HG03159 (cell line): ENCODE measurements around the gene DUSP6.
A peak's percentile ranks its signal among the peaks of the same experiment; 100 is the strongest.

ENCODE experiments used
- ATAC-seq: cut with Tn5 transposase; IDR thresholded peaks from one replicate; pipeline ENCODE4 v1.9.1; 2021; ENCODE audit warnings: mild to moderate bottlenecking, moderate library complexity; ENCODE audit not compliant: unreplicated experiment

DUSP6 gene

GRCh38 chr12:89373763-89374572 is 21.7 kb upstream of the DUSP6 start:
- no peak for ATAC-seq

DNA sequence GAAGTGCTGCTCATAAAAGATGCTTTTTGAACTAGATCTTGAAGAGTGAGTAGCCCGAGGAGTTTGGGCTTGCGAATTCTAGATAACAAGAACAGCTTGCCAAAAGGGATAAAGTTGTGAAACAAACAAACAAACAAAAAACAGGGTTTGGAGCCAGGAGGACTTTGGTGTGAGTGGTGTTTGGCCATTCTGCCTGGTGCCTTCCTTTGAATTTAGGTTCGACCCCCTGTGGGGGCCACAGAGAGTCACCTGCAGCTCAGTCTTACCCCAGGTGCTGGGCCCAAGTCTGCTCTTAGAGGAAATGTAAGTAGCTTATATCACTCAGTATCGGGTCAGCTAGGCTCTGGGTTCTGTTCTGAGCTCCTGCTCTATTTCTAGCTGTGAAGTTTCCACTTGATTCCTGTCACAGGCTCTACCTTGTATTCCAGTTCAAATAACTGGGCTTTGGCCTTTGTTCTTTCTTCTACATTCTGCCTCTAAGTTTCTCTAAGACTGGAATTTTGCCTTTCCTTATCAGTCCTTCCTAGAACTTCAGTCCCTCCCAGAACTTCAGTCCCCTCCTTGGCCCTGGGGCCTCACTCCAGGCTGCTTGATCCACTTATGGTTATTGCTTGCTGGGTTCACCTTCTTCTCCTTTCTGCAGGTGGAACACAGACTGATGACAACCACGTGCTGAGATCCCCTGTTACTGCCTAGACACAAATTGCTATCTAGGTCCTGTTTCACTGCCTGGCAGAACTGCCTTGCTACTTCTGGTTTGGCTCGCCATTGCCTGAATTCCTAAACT is 20.5 kb upstream of the DUSP6 start:
- ATAC-seq = no peak

GRCh38 chr12:89370850-89371249 is 18.5 kb upstream of the DUSP6 start:
- no peak for ATAC-seq

DNA sequence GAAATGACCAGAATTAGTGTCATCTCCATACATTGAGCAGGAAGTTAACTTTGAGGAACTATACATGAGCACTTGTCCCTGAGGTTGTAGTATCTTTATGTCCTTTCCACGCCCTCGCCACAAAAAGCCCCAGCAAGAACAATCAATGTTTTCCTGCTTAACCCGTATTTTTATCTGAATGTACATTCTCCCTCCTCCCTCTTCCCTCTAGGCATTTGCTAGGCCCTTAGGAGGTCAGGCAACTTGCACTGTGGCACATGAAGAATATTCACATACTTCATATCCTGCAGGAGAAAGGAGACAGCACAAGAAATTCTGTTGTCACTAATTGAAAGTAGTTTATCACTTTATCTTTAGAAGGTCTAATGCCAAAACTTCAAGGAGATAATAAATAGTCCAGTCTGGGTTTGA is 18.1 kb upstream of the DUSP6 start:
- no peak for ATAC-seq

- ATAC-seq = no peak
Observed at GRCh38 chr12:89369166-89369565, 16.9 kb upstream of the DUSP6 start.

DNA sequence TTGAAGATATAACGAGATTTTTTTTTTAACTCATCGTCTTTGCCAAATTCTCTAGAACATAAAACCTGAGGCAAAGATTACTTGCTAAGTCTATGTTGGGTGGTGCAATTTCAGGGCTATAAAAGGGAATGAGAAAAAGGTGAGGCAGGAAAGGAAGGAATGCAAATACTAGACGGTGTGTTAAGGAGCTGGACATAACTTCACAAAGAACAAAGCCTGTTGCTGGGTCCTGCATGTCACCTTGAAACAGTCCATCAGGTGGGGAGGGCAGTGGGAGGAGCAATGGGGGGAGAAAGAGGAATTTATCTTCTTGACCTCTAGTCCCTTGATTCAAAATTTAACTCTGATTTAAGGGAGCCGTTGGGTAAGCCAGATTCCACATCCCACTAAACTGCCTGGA is 16.1 kb upstream of the DUSP6 start:
- no peak for ATAC-seq

DNA sequence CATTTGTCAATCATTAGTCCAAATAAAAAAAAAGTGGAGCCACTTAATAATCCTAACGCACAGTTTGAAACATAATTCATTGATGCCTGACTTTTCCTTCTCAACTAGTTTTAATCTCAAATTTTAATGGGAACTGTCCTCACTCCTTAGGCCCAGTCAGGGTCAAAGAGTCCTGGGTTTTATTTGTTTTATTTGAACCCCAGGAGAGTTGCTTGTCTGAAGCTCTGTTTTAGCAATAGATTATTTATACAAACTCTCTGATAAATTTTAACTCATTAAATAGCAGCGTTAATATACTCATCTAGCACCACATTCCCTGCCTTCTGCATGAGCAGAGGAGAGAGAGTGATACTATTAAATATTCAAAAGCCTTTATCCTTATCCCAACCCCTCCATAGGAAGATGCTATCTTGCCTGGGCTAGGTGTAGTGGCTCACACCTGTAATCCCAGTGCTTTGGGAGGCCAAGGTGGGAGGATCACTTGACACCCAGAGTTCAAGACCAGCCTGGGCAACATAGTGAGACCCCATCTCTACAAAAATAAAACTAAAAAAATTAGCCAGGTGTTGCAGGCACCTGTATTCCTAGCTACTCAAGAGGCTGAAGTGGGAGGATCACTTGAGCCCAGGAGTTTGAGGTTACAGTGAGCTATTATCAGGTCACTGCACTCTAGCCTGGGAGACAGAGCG is 14.5 kb upstream of the DUSP6 start:
- ATAC-seq = no peak

DNA sequence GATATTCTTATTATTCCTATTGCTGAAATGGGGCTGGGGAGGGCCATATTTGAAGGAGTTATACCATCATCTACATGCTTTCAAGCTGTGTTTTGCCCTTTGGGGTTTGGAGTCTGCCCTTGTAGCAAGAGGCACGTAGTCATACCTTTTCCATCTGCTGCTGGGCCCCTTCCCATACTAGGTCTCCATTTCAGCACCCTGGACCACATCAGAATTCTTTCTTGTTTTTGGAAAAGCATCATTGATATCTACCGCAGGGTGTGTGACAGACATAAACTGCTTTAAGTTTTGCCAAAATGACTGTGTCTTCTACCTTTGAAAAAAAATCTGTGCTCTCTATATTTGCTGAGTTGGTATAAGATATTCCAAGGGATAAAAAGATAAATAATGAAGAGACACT is 12.3 kb upstream of the DUSP6 start:
- ATAC-seq = no peak

DNA sequence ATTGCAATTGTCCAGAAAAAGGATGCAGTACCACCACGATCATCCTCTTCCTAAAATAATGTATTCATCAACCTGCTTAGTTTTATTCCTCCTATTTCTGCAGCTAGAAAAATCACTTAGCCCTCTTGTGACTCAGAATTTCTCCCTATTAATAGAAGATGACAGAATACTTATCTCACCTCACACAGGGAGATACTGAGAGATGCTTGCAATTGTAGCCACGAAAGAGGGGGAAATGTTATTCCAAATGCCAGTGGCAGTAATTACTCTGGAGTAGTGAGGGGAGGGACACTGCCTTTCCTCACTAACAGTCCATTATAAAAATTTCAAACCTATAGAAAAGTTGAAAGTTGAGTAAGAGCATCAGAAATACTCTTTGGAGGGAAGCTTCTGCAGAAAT is 11.8 kb upstream of the DUSP6 start:
- no peak for ATAC-seq

DNA sequence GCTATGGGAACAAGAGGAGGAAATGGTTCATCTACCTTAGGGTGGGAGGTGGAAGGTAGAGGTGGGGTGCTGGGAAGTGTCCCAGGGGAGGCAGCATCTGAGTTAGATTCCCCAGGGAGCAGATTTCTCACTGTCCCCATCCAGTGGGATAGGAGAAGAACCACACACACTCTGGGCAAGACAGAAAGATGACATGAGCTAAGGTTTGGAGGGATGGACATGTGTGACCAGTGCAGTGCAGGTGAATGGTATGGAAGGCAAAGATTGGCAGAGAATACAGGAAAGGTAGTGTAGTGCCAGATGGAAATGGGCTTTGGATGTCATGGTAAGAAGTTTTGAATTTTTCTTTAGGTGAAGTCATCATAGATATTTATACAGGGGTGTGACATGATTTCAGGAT is 11.3 kb upstream of the DUSP6 start:
- ATAC-seq = no peak

- ATAC-seq = no peak
Observed at GRCh38 chr12:89363084-89363483, 10.8 kb upstream of the DUSP6 start.

DNA sequence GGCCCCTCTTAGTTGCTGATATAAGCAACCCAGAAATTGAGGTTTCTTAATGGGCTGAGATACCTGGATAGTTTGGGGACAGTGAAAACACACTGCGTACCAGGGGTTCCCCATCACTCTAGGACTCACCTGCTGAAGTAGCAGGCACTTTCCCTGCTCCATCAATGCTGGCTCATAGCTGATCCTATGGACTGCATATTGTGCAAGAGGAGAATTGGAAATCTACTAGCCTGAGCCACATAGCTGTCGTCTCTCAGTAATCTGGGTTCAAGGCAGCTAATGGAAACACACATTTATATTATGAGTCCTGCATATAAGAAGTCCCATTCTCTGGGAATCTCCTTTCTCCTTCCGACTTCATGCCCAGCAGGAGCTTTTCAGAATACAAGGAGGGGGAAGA is 7.3 kb upstream of the DUSP6 start:
- no peak for ATAC-seq

DNA sequence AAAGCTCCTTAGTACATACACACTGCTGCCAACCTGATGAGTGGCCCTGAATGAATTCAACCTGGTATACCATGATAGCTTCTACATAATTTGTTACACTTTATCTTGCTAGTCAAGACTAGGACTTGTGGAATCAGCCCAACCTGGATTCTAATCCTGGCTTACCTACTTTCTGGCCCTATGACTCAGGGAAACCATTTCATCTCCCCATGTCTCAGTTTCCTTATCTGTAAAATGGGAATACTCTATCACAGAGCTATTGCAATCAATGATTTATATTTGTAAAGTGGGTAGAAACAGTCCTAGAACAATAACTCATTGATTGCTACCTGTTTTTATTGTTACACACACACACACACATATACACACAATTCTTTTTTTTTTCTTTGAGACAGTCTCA is 6.5 kb upstream of the DUSP6 start:
- ATAC-seq = no peak

DNA sequence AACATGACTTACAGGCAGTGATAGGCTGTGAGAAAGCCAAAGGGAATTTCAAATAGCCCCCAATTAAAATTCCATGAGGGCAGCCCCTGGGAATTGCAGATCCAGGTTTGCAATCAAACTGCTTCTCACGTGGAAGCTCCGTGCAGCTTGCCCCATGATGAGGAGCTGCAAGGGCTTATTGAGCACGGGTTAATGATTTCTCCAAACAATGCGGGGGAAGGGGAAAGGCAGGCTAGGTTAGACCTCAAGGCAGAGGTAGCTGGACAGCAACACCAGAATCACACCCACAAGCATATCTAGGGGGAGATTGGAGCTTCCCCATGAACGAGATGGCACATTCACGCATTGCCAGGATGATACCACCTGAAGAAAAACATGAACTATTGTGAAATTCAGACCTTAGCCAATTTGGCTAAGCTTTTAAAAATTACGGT is 5.0 kb upstream of the DUSP6 start:
- no peak for ATAC-seq

GRCh38 chr12:89356069-89356665 is 3.9 kb upstream of the DUSP6 start:
- ATAC-seq = no peak

DNA sequence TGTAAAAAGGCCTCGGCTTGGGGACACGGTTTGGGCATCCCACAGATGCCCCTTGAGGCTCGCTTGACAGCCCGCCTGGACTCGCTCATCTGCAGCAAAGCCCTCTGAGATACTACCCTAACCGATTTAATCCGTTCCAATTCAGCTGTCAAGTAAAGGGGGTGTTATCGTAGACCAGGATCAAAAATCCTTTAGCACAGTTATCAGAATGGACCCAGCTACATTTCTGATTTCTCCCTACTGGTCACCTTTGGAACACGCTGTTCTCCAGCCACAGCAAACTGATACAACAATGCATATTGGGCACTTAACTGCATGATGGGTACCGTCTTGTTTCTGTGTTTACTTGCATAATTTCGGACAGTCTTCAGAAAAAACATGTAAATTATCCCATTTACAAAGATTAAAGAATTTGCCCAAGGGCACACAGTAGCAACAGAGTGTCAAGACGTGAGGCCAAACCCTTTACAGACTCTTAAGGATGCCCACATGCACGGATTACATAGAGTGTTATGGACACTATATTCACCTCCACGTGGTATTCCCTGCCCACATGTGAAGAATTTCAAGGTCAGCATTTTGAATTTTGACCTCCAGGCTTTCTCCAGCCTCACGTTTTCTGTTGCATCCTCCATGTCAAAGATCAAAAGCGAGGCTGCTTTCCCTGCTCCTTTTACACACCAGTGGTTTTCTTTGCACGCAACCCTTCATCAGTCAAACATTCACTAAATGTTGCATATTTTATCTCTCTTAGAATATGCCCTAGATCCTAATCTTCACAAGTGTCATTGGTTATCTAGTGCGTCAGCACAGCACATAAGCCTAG is 3.2 kb upstream of the DUSP6 start:
- no peak for ATAC-seq

DNA sequence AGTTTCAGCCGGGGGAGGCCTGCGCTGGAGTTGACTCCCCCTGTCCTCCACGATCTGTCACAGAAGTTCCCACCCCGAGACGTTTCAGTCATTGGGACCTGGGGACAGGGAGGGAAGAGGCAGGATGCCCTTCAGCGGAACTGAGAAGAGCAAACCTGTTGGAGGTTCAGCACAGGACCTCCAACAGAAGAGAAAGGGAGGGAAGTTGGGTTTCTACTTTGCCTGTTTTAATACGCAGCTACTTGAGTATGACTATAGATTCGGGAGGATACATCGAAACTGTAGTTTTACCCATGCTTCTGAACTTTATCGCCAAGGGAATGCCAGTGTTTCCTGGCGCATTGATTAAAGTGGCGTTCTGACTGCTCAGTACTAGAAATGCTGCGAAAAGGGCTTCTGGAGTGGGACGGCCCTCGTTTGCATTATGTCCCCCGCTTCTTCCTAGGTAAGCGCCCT is 2.3 kb upstream of the DUSP6 start:
- no peak for ATAC-seq

DNA sequence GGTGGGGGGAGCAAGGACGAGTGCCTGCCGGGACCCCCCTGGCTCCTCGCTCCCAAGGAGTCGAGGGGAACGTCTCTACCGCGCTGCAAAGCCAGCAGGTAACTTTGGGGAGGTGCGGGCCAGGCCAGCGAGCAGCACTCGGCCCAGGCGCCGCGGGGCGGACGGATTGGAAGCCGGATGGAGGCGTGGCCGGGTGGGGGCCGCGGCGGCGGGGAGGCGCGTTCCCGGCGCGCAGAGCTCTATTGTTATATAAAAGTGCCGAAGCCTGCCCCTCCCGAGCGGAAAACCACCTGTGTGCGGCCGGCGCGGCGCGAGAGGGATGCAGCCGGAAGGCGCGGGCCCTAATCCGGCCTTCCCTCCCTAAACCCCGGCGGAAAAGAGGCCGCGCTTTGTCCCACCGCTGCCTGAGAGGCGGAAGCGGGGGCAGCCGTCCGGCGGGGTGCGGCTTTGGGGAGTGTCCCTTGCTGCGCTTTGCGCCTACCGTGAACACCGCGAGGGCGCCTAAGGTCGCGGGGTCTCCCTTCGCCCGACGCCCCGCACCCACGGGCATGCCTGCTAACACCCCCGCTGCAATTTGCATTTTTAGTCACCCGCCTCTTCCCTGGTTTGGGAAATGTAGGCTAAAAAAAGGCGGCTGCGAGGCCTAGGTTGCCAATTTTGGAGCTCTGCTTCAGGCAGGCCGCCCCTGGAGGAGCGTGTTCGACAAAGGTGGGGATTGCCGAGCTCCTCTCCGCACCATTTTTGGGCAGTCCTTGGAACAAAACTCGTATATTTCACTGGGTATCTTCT is 1.7 kb upstream of the DUSP6 start:
- peak; percentile 30 for ATAC-seq

DNA sequence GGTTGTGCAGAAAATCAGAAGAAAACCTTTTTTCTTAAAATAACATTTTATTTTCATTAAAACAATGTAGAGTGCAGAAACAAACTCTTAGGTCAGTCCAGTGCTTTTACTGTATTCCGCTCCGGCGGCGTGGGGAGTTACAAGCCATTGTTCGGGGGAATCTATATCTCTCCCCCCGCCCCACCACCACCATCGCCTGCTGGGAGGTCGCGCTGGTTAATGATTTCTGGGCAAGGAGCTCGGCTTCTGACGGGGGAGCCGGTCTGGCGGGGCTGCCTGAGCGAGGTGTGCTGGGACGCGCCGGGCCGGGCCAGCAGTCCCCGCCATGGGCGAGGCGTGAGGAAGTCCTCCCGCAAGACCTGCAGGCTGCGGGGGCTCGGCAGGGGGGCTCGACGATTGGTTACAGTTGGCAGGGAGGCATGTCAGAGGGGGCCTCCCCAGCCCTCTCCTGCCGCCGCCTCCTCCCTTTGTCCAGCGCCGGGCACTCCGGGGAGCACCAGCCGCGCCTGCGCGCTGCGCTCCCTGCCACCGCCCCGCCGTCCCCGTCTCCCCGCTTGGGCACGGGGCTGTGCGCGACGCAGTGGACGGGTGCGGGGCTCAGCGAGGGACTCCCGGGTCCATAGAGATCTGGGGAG is 1.0 kb upstream of the DUSP6 start:
- ATAC-seq = peak; percentile 18
